Hematopoietic multipotent progenitor cell treated with erythropoietin and hydrocortisone succinate and interleukin-3 and kit ligand, for 17 days (in vitro differentiated cells): Measurements from ENCODE around the gene TNN.

Experiments
- DNase-seq: peaks from one replicate; pipeline ENCODE4 v3.0.0-alpha.2; 2015; ENCODE audit warnings: low spot score

The TNN gene

DNA sequence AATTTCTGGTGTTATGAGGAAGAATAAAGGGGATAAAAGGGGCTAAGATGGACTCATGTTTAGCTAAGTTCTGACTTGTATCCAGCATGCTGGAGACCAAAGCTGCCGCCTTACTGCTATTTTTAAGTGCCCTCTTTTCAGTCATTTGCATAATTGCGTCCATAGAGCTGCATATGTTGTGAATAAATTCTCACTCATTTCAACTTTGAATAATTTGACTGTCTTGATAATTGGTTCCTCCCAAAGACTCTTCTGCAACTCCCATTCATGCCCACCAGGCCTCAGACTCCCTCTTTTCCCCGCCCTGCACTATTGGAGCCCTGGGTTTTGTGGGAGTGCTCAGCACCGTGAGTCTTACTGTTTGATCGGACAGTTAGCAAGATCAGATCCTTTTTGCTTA lies 79.9 kb downstream of the TNN start:
- no peak for DNase-seq

DNA sequence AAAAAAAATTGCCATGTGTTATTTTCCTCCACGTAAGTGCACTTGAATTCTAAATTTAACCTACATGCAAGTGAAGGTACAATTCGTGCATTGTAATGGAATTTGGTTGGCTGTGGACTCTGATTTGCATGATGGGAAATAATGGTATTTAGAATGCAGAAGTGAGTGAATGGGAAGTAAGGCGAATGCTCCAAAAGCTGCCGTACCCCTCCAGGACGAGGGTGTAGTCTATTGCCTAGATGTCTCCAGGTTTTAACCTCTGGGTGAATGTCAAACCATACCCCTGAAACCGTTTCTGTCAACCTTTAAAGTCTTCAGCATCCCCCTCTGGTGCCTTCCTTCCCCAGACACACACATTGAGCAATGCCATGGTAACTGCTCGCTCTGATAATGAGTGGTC lies 80.4 kb downstream of the TNN start:
- no peak for DNase-seq

GRCh38 chr1:175150596-175151319 lies 83.1 kb downstream of the TNN start:
- DNase-seq, result no peak

DNA sequence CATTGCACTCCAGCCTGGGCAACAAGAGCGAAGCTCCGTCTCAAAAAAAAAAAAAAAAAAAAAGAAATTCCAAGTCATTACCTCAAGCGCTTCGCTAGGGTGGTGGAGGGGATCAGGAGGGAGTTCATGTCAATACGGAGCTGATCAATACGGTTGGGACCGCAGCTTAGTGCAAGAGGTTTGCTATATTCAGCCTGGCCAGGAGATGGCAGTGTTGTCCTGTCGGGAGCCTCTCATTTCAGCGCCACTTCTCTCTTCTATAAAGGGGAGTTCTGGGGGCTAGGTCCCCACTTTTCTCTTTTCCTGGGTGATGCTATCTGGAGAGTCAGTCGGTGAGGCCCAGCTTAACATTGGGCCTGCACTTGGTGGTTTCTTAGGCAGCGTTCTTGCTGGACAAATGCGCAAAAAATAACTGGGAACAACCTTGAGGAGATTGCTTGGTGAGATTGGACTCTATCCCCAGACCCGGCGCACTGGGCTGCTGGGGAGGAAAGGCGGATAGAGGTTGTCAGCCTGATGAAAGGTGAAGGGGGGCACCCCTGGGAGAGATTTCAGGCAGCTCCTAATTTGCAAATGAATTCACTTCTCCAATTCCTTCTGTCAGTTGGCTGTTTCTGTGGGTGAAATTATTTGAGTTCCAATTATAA lies 84.5 kb downstream of the TNN start:
- DNase-seq, result peak; percentile 68

GRCh38 chr1:175154629-175155472 lies 87.2 kb downstream of the TNN start:
- DNase-seq, result peak; percentile 81

GRCh38 chr1:175155473-175155856 lies 87.8 kb downstream of the TNN start:
- DNase-seq, result no peak

- DNase-seq, result no peak
Observed at GRCh38 chr1:175155936-175156335, 88.3 kb downstream of the TNN start.

- no peak for DNase-seq
Observed at GRCh38 chr1:175157200-175157599, 89.6 kb downstream of the TNN start.

GRCh38 chr1:175158170-175158591 lies 90.5 kb downstream of the TNN start:
- no peak for DNase-seq

DNA sequence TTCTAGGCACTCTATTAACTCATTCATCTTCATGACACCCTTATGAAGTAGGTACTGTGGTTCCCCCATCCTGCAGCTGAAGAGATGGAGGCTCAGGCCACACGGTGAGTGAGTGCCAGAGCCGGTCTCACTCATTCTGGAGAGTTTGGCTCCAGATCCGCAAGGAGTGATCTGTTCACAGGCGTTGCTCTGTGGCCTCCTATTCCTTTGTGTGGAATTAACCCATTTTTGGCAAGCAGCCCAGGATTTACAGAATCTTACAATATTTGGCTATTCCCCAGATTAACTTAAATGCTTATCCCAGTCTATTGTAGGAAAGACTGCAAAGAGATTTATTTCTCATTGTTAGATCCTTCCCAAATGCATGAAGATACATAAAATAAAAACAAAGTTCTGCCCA lies 95.3 kb downstream of the TNN start:
- DNase-seq, result no peak

GRCh38 chr1:175163702-175164101 lies 96.1 kb downstream of the TNN start:
- no peak for DNase-seq

DNA sequence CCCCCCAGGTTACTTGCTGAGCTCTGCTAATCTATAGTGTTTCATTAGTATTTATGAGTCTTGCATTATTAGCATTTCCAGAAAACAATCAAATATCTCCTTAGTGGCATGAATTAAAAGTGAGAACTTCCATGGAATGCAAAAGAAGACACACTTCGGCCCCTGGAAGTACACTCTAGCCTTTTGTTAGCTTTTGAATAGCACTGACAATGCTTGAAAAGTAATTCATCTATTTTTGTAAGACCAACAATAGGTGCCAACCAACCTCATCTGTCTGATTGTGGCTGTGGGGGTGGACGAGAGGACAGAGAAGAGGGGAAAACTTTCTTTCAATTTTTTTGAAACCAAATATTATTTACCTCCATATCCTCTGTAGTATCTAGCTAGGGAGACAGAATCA lies 97.1 kb downstream of the TNN start:
- no peak for DNase-seq

DNA sequence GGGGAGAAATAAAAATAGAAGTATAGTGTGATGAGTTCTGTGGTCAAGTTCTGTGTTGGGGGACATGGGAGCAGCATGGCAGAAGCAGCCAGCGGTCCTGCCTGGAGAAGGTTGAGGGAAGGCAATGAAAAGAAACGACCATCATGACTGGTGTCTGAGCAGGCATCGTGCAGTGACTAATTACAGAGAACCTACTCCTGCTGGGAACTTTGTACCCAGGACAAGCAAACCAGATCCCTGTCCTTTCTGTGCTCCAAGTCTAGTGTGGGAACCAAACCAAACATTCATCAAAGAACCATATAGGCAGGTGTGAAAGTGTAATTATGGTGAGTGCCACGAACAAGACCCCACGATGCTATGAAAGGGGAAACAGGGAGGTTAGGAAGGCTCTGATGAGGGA lies 99.1 kb downstream of the TNN start:
- DNase-seq, result no peak

GRCh38 chr1:175167861-175168260 lies 100.2 kb downstream of the TNN start:
- no peak for DNase-seq

GRCh38 chr1:175168782-175169181 lies 101.1 kb downstream of the TNN start:
- no peak for DNase-seq

- DNase-seq, result no peak
Observed at GRCh38 chr1:175169286-175170018, 101.8 kb downstream of the TNN start.

GRCh38 chr1:175171036-175171913 lies 103.6 kb downstream of the TNN start:
- no peak for DNase-seq

GRCh38 chr1:175172503-175172902 lies 104.9 kb downstream of the TNN start:
- no peak for DNase-seq

GRCh38 chr1:175173531-175173930 lies 105.9 kb downstream of the TNN start:
- peak; percentile 37 for DNase-seq

- no peak for DNase-seq
Observed at GRCh38 chr1:175174309-175175102, 106.9 kb downstream of the TNN start.
